Nephron progenitor cell (in vitro differentiated cells): ENCODE measurements around the gene SH3BGRL3.
A peak's percentile ranks its signal among the peaks of the same experiment; 100 is the strongest.

Experiments used
- DNase-seq: peaks from one replicate; pipeline ENCODE4 v3.0.0; 2021
- H3K27ac Mint-ChIP-seq: 2 replicates; pipeline ENCODE4 v1.8.0; 2021; ENCODE audit warnings: mild to moderate bottlenecking, moderate library complexity, mixed read lengths
- H3K27me3 Mint-ChIP-seq: 2 replicates; pipeline ENCODE4 v1.8.0; 2021; ENCODE audit warnings: mild to moderate bottlenecking, low read depth, mixed read lengths; ENCODE audit not compliant: poor library complexity
- H3K36me3 Mint-ChIP-seq: 2 replicates; pipeline ENCODE4 v1.8.0; 2021; ENCODE audit warnings: low read depth, mixed read lengths
- H3K4me1 Mint-ChIP-seq: 2 replicates; pipeline ENCODE4 v1.8.0; 2021; ENCODE audit warnings: mixed read lengths
- H3K4me3 Mint-ChIP-seq: 2 replicates; pipeline ENCODE4 v1.8.0; 2021; ENCODE audit warnings: mild to moderate bottlenecking, moderate library complexity, mixed read lengths
- H3K9me3 Mint-ChIP-seq: 2 replicates; pipeline ENCODE4 v1.8.0; 2021; ENCODE audit warnings: mild to moderate bottlenecking, moderate library complexity, mixed read lengths
- CTCF ChIP-seq: fragments of 200-600 bp; sonication (generic); IDR thresholded peaks from 2 replicates; pipeline ENCODE4 v1.5.0; 2021; ENCODE audit warnings: antibody characterized with exemption

SH3BGRL3 gene

GRCh38 chr1:26314501-26314900 lies 34.6 kb downstream of the SH3BGRL3 start:
- H3K9me3 Mint-ChIP-seq = no peaks in the 10 kb centered on the region
- no peak for DNase-seq
- peaks cover 10% of the 10 kb centered on the region for H3K27me3 Mint-ChIP-seq
- H3K4me3 Mint-ChIP-seq = no peak overlapping the region
- no peaks in the 10 kb centered on the region for H3K36me3 Mint-ChIP-seq
- TF ChIP-seq CTCF = no peak
- H3K4me1 Mint-ChIP-seq = peaks cover 60% of the 10 kb centered on the region
- no peak overlapping the region for H3K27ac Mint-ChIP-seq

GRCh38 chr1:26315874-26316850 lies 36.3 kb downstream of the SH3BGRL3 start:
- peaks cover 70% of the 10 kb centered on the region for H3K4me1 Mint-ChIP-seq
- H3K36me3 Mint-ChIP-seq = no peaks in the 10 kb centered on the region
- peak overlapping the region; percentile 81 for H3K27ac Mint-ChIP-seq
- peak overlapping the region; percentile 13 for H3K4me3 Mint-ChIP-seq
- TF ChIP-seq CTCF = no peak
- no peak for DNase-seq
- H3K9me3 Mint-ChIP-seq = no peaks in the 10 kb centered on the region
- peaks cover 10% of the 10 kb centered on the region for H3K27me3 Mint-ChIP-seq

GRCh38 chr1:26317146-26317545 lies 37.3 kb downstream of the SH3BGRL3 start:
- H3K4me3 Mint-ChIP-seq = peak overlapping the region; percentile 35
- H3K27me3 Mint-ChIP-seq = peaks cover 10% of the 10 kb centered on the region
- peak overlapping the region; percentile 89 for H3K27ac Mint-ChIP-seq
- H3K4me1 Mint-ChIP-seq = peaks cover 69% of the 10 kb centered on the region
- H3K9me3 Mint-ChIP-seq = no peaks in the 10 kb centered on the region
- no peak for TF ChIP-seq CTCF
- H3K36me3 Mint-ChIP-seq = no peaks in the 10 kb centered on the region
- DNase-seq = no peak

GRCh38 chr1:26317612-26318337 lies 37.9 kb downstream of the SH3BGRL3 start, which contains the start of gene CD52:
Gene CD52, plus strand, starts transcription at chr1:26317958. Its CDS starts 60 bp downstream, at chr1:26318018.
- Mint-ChIP-seq H3K9me3 (no peaks in the 10 kb centered on the region), H3K36me3 (no peaks in the 10 kb centered on the region), H3K27me3 (peaks cover 10% of the 10 kb centered on the region), H3K4me3 (peak within 1 kb of the TSS; percentile 35), H3K4me1 (peaks cover 68% of the 10 kb centered on the region), H3K27ac (peak within 1 kb of the TSS; percentile 89)
- DNase-seq = no peak
- no peak for TF ChIP-seq CTCF

GRCh38 chr1:26318338-26319064 lies 38.6 kb downstream of the SH3BGRL3 start:
- TF ChIP-seq CTCF = no peak
- Mint-ChIP-seq H3K4me3 (no peak overlapping the region), H3K9me3 (no peaks in the 10 kb centered on the region), H3K4me1 (peaks cover 68% of the 10 kb centered on the region), H3K27ac (peak overlapping the region; percentile 89), H3K36me3 (no peaks in the 10 kb centered on the region), H3K27me3 (peaks cover 6% of the 10 kb centered on the region)
- no peak for DNase-seq
